Bone marrow (tissue), 2 donors: ENCODE measurements around the gene PHKB.

Experiments used
- DNase-seq, 2 donors: peaks; one replicate each; lab custom pipeline; 2025; lab: John Stamatoyannopoulos, UW

PHKB gene

GRCh38 chr16:47568351-47568750 lies 107.2 kb downstream of the PHKB start:
- no peak for DNase-seq

- no peak for DNase-seq
Measured at GRCh38 chr16:47571049-47571448, 109.9 kb downstream of the PHKB start.

- DNase-seq = no peak
Measured at GRCh38 chr16:47571711-47572110, 110.6 kb downstream of the PHKB start.

GRCh38 chr16:47574091-47575054 lies 113.2 kb downstream of the PHKB start:
- DNase-seq = no peak

- no peak for DNase-seq
Measured at GRCh38 chr16:47577029-47577428, 115.9 kb downstream of the PHKB start.

GRCh38 chr16:47578033-47578432 lies 116.9 kb downstream of the PHKB start:
- no peak for DNase-seq

GRCh38 chr16:47578573-47578972 lies 117.4 kb downstream of the PHKB start:
- no peak for DNase-seq

GRCh38 chr16:47581114-47581513 lies 120.0 kb downstream of the PHKB start:
- no peak for DNase-seq

GRCh38 chr16:47584464-47585225 lies 123.5 kb downstream of the PHKB start:
- no peak for DNase-seq

GRCh38 chr16:47586121-47586520 lies 125.0 kb downstream of the PHKB start:
- DNase-seq = no peak

GRCh38 chr16:47590472-47590871 lies 129.3 kb downstream of the PHKB start:
- DNase-seq = no peak

GRCh38 chr16:47592232-47592631 lies 131.1 kb downstream of the PHKB start:
- DNase-seq = no peak

- DNase-seq = no peak
Measured at GRCh38 chr16:47599512-47599911, 138.4 kb downstream of the PHKB start.

GRCh38 chr16:47600376-47600775 lies 139.2 kb downstream of the PHKB start:
- DNase-seq = no peak

- no peak for DNase-seq
Measured at GRCh38 chr16:47604306-47604705, 143.2 kb downstream of the PHKB start.

- DNase-seq = no peak
Measured at GRCh38 chr16:47611042-47611441, 149.9 kb downstream of the PHKB start.

GRCh38 chr16:47611848-47612493 lies 150.8 kb downstream of the PHKB start:
- DNase-seq = no peak

GRCh38 chr16:47612711-47613110 lies 151.6 kb downstream of the PHKB start:
- no peak for DNase-seq

- DNase-seq = no peak
Measured at GRCh38 chr16:47613251-47613650, 152.1 kb downstream of the PHKB start.

- DNase-seq = no peak
Measured at GRCh38 chr16:47617732-47618131, 156.6 kb downstream of the PHKB start.

- no peak for DNase-seq
Measured at GRCh38 chr16:47622451-47623176, 161.5 kb downstream of the PHKB start.

GRCh38 chr16:47624563-47624962 lies 163.4 kb downstream of the PHKB start:
- no peak for DNase-seq
